OCI-LY7 (cell line): Measurements from ENCODE around the gene CRTAC1. TPM values are rescaled to one million over a fixed set of nuclear protein-coding genes. Genes with fewer than 3 reads are reported as not detected.

Experiments used
- BruUV-seq: library from RNA; stranded (reverse); fragments of 400-500 nt; replicated peaks from 2 replicates; lab custom pipeline; 2021; lab: Mats Ljungman, UMichigan
- CTCF ChIA-PET: fragments of 300-600 bp; sonication (Branson Sonifier 250); formaldehyde crosslinking; loops from one replicate; lab custom pipeline; 2022; ENCODE audit warnings: antibody characterized with exemption; ENCODE audit not compliant: unreplicated experiment; lab: Charles Lee
- POLR2A ChIA-PET: fragments of 300-600 bp; sonication (Branson Sonifier 250); formaldehyde crosslinking; loops from one replicate; lab custom pipeline; 2022; ENCODE audit warnings: antibody characterized with exemption; lab: Charles Lee
- DNase-seq: peaks from one replicate; pipeline ENCODE4 v3.0.0-alpha.2; 2015; ENCODE audit warnings: low spot score
- H2AFZ ChIP-seq: fragments of 200-600 bp; sonication (generic), shearing (Covaris generic); 2 replicates; pipeline ENCODE4 v1.6.1; 2014; ENCODE audit warnings: mild to moderate bottlenecking, antibody characterized with exemption, low read length, moderate library complexity
- H3K27ac ChIP-seq: fragments of 200-600 bp; sonication (generic); 2 replicates; pipeline ENCODE4 v1.5.1; 2014; ENCODE audit warnings: mixed run types, low read depth, mild to moderate bottlenecking, moderate library complexity, low read length, inconsistent platforms; ENCODE audit not compliant: poor library complexity, severe bottlenecking
- H3K36me3 ChIP-seq: fragments of 200-600 bp; sonication (generic); 2 replicates; pipeline ENCODE4 v1.6.1; 2014; ENCODE audit warnings: mild to moderate bottlenecking, antibody characterized with exemption, low read length, moderate library complexity, mixed read lengths; ENCODE audit not compliant: insufficient read depth
- H3K4me1 ChIP-seq: fragments of 200-600 bp; sonication (generic); 2 replicates; pipeline ENCODE4 v1.5.1; 2014; ENCODE audit warnings: mild to moderate bottlenecking, low read length; ENCODE audit not compliant: insufficient read depth, poor library complexity, severe bottlenecking
- H3K4me2 ChIP-seq: fragments of 200-600 bp; sonication (generic); 2 replicates; pipeline ENCODE4 v1.6.1; 2014; ENCODE audit warnings: mild to moderate bottlenecking, low read length
- H3K4me3 ChIP-seq: fragments of 200-600 bp; sonication (generic); 2 replicates; pipeline ENCODE4 v1.5.1; 2014; ENCODE audit warnings: mild to moderate bottlenecking, low read depth, low read length; ENCODE audit not compliant: poor library complexity, severe bottlenecking
- H3K79me2 ChIP-seq: fragments of 200-600 bp; sonication (generic); 2 replicates; pipeline ENCODE4 v1.6.1; 2016; ENCODE audit warnings: low read depth, mild to moderate bottlenecking, low read length, moderate library complexity, mixed read lengths; ENCODE audit not compliant: insufficient read depth
- H3K9me2 ChIP-seq: fragments of 200-600 bp; sonication (generic); 2 replicates; pipeline ENCODE4 v1.6.1; 2016; ENCODE audit warnings: mild to moderate bottlenecking, low read length, mixed read lengths; ENCODE audit not compliant: insufficient read depth
- H3K9me3 ChIP-seq: fragments of 200-600 bp; sonication (generic); 2 replicates; pipeline ENCODE4 v1.6.1; 2014; ENCODE audit warnings: mild to moderate bottlenecking, mixed run types, low read length, mixed read lengths
- H4K20me1 ChIP-seq: fragments of 200-600 bp; sonication (generic); 2 replicates; pipeline ENCODE4 v1.6.1; 2014; ENCODE audit warnings: mild to moderate bottlenecking, antibody characterized with exemption, low read length, moderate library complexity, mixed read lengths; ENCODE audit not compliant: insufficient read depth
- CTCF ChIP-seq: fragments of 200-600 bp; sonication (generic); conservative IDR thresholded peaks from 2 replicates; pipeline ENCODE4 v1.5.1; 2014; ENCODE audit warnings: mild to moderate bottlenecking, antibody characterized with exemption, low read length, moderate library complexity, mixed read lengths
- EZH2phosphoT487 ChIP-seq: fragments of 200-600 bp; sonication (generic); IDR thresholded peaks from 2 replicates; pipeline ENCODE4 v1.6.1; 2018; ENCODE audit warnings: low read depth, borderline replicate concordance, mild to moderate bottlenecking, mixed run types, antibody characterized with exemption, low read length, moderate library complexity, mixed read lengths
- intact Hi-C: fragments of 100-400 bp; cut with micrococcal nuclease; formaldehyde crosslinking; loops from one replicate; pipeline ENCODE4 v1.10.0; 2022; ENCODE audit not compliant: unreplicated experiment
- total RNA-seq, 2 experiments: library from RNA; depleted of rRNA in 1 of 2; stranded (reverse); fragments of >200 nt in 1 of 2; shearing (Covaris generic) in 1 of 2; gene quantifications; 2 replicates each; pipeline ENCODE4 v1.2.3, GENCODE V29; 2014 to 2022

CRTAC1 gene
- total RNA-seq, 2 experiments from 2014 or later = not detected

GRCh38 chr10:97916586-97916985 is 113.8 kb downstream of the CRTAC1 start:
- intact Hi-C loops = loop anchor here (10.0 kb wide), 3 partner anchors 258 to 548 kb away; no protein-coding TSS in a partner anchor
- BruUV-seq = no TSS peak
- H3K9me2 ChIP-seq = no peaks in the 10 kb centered on the region
- H3K27ac ChIP-seq = no peak overlapping the region
- H3K79me2 ChIP-seq = no peaks in the 10 kb centered on the region
- H4K20me1 ChIP-seq = no peaks in the 10 kb centered on the region
- ChIA-PET POLR2A (interaction anchor here (0.7 kb wide), 1 partner anchor 1455 kb away, joined by 3 read pairs; no protein-coding TSS in a partner anchor), CTCF (no interaction called here)
- H3K36me3 ChIP-seq = no peaks in the 10 kb centered on the region
- TF ChIP-seq EZH2phosphoT487 = no peak
- TF ChIP-seq CTCF = no peak
- H3K4me1 ChIP-seq = no peaks in the 10 kb centered on the region
- H2AFZ ChIP-seq = no peak overlapping the region
- no peaks in the 10 kb centered on the region for H3K9me3 ChIP-seq
- no peak for DNase-seq
- no peak overlapping the region for H3K4me2 ChIP-seq
- no peak overlapping the region for H3K4me3 ChIP-seq

GRCh38 chr10:97915346-97916131 is 114.9 kb downstream of the CRTAC1 start:
- no peak overlapping the region for H3K27ac ChIP-seq
- TF ChIP-seq CTCF = no peak
- no peak for DNase-seq
- BruUV-seq = no TSS peak
- intact Hi-C loops = loop anchor here (2.0 to 10.0 kb wide), 4 partner anchors 125 to 549 kb away; no protein-coding TSS in a partner anchor
- no peaks in the 10 kb centered on the region for H4K20me1 ChIP-seq
- no peaks in the 10 kb centered on the region for H3K9me3 ChIP-seq
- H3K4me1 ChIP-seq = no peaks in the 10 kb centered on the region
- H3K9me2 ChIP-seq = no peaks in the 10 kb centered on the region
- no peak overlapping the region for H3K4me3 ChIP-seq
- no peak overlapping the region for H2AFZ ChIP-seq
- ChIA-PET POLR2A (interaction anchor here (0.6 to 0.7 kb wide), 2 partner anchors 9 to 1456 kb away, joined by 3 to 4 read pairs; no protein-coding TSS in a partner anchor), CTCF (interaction anchor here (0.5 to 1.4 kb wide), 2 partner anchors 126 to 1462 kb away, joined by 3 to 4 read pairs; no protein-coding TSS in a partner anchor)
- no peaks in the 10 kb centered on the region for H3K79me2 ChIP-seq
- no peaks in the 10 kb centered on the region for H3K36me3 ChIP-seq
- no peak overlapping the region for H3K4me2 ChIP-seq

- no peaks in the 10 kb centered on the region for H3K36me3 ChIP-seq
- peak; percentile 80 for DNase-seq
- no peaks in the 10 kb centered on the region for H3K9me2 ChIP-seq
- no peaks in the 10 kb centered on the region for H4K20me1 ChIP-seq
- H3K79me2 ChIP-seq = no peaks in the 10 kb centered on the region
- no peaks in the 10 kb centered on the region for H3K4me1 ChIP-seq
- BruUV-seq = no TSS peak
- TF ChIP-seq EZH2phosphoT487 (no peak), CTCF (peak; percentile 93)
- H3K4me2 ChIP-seq = no peak overlapping the region
- no peak overlapping the region for H2AFZ ChIP-seq
- intact Hi-C loops = loop anchor here (2.0 to 10.0 kb wide), 6 partner anchors 112 to 747 kb away; no protein-coding TSS in a partner anchor
- ChIA-PET CTCF (interaction anchor here (0.5 to 1.4 kb wide), 2 partner anchors 26 to 126 kb away, joined by 4 to 7 read pairs; no protein-coding TSS in a partner anchor), POLR2A (no interaction called here)
- H3K4me3 ChIP-seq = no peak overlapping the region
- no peaks in the 10 kb centered on the region for H3K9me3 ChIP-seq
- H3K27ac ChIP-seq = no peak overlapping the region
Measured at GRCh38 chr10:97914837-97915211, 115.6 kb downstream of the CRTAC1 start.
